Fibroblast of peridontal ligament (primary cell): ENCODE results near the gene SH2D3A.
"Not testable (repeated sequence)": the region's sequence is repeated elsewhere in the genome, so short reads cannot be mapped to it uniquely, and the experiment has no call there.

Experiments
- DNase-seq: peaks from one replicate; pipeline ENCODE4 v3.0.0-alpha.2; 2010; ENCODE audit errors: extremely low read depth

SH2D3A gene

DNA sequence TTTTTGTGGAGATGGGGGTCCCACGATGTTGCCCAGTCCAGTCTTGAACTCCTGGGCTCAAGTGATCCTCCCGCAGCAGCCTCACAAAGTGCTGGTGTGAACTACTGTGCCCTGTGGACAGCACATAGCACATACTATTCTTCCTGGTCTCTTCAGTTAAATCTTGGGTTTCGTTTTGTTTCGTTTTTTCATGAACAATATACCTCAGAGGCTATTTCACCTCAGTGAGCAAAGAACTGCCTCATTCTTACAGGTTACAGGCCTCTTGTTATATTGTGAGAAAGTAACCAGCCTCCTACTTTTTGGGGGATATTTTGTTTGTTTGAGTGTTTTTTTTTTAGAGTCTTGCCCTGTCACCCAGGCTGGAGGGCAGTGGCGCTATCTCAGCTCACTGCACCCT, 45.5 kb downstream of the SH2D3A start:
- no peak for DNase-seq

DNA sequence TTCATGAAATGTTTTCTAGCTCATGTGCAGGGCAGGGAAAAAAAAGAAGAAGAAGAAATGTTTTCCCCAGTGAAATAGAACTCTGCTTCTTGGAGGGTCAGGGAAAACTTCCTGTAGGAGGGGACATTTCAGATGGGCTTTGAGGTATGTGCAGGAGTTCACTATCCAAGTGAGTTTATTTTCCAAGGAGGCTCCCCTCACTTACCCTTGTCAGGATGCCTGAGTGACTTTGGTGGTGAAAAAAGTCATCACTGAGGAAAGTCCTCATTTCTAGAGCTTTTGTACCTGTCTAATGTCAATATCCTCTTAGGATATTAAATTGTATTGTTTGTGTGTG, 46.1 kb downstream of the SH2D3A start:
- no peak for DNase-seq

DNA sequence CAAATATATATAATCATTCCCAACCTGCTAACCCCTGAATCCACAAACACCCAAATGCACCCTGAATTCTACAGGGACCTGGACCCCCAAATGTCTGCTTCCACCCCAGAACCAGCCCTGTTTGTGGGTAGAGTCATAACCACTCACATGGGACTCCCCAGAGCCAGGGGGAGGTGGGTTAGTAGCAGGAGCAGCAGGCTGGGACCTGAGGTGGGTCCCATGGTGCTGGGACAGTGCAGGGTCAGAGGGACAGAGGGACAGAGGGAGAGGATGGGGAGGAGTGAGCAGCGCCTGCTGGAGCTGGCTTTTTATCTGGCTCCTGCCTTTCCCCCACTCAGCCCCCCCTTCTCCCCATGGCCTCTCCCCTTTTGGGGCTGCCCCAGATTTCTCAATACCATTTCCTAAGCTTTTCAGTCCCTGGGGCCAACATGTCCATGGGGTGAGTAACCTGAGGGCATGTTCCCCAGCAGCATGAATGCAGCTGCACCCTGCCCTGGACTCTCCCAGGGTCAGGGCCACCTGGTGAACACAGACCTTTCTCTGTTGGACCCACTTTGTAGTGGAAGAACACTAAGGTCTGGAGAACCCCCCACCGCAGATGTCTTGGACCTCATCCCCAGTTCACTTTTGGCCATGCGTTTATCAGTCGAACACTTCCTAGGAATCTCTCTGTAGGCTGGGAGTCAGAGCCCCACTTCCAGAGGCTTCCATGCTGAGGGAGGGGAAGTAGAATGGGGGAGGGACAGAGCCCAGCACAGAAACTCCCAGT, 46.7 kb downstream of the SH2D3A start, which contains the start of gene C3:
Gene C3 (minus strand): TSS at position 282 of the 769 bp plus-strand sequence. CDS start 61 bp downstream, at position 221.
- DNase-seq: peak; percentile 59

DNA sequence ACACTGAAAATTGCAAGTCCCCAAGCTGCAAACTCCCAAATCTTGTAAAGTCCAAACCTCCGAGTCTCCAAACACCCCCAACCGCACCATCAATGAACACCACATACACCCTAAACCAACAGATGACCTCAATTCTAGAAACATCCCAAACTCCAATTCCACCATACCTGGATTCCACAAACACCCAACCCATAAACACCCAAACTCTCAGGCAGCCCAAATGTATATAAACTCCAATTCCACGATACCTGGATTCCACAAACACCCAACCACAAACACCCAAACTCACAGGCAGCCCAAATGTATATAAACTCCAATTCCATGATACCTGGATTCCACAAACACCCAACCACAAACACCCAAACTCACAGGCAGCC, 47.3 kb downstream of the SH2D3A start:
- DNase-seq: no peak

DNA sequence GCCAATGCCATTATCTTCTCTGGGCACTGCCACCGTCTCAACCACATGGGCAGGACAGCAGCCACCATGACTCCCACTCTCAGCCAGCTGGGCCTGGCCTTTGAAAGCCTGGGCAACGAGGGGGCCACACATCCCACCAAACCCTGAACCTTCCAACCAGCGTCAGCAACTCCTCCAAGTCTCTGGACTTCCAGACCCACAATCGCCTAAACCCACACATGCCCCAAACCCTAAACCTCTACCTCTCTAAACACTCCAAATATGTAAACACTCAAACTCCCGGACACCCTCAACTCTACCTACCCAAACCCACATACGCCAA, 47.7 kb downstream of the SH2D3A start:
- no peak for DNase-seq

DNA sequence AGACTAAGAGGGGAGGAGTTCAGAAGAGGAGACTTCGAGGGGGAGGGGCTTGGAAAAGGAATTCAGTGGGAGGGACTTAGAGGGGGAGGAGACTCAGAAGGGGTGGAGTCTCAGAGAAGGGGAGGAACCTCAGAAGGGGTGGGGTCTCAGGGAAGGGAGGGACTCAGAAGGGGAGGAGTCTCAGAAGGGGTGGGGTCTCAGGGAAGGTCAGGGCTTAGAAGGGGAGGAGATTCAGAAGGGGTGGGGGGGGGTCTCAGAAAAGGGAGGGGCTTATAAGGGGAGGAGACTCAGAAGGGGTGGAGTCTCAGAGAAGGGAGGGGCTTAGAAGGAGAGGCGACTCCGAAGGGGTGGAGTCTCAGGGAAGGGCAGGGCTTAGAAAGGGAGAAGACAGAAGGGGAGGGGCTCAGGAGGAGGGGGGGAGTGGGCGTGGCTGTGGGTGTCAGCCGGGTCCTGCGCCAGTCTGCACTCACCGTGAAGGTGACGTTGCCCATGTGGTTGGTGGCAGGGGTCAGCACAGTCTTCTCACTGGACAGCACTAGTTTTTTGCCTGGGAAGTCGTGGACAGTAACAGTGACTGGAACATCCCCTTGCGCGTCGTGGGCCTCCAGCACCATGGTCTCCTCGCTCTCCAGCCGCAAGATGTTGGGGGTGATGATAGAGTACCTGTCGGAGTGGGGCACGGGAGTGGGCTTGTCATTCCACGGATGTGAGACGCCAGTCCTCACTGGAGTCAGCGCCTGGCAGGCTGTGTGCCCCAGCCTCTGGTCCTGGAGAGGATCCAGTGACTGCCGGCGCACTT, 48.3 kb downstream of the SH2D3A start:
- DNase-seq: no peak

DNA sequence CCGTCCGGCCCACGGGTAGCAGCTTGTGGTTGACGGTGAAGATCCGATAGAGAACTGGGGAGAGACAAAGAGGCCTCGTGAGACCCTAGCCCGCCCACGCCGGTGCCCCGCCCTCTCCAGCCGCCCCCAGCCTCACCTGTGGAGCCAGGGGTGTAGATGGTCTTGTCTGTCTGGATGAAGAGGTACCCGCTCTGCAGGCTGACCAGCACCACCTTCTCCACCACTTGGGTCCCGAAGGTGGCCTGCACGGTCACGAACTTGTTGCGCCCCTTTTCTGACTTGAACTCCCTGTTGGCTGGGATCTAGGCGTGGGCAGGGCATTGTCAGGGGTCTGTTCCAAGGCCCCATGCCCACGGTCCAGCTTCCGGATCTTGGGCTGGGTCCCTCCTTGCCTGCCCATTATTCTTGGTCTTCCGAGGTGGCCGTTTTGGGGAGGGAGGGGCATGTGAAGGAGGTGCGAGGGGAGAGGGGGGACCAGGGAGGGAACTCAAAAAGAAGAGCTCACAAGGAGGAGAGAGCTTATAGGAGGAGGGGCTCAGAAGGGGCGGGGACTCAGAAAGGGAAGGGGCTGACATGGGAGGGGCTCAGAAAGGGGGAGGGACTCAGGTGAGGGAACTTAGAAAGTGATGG, 49.0 kb downstream of the SH2D3A start:
- DNase-seq: no peak

DNA sequence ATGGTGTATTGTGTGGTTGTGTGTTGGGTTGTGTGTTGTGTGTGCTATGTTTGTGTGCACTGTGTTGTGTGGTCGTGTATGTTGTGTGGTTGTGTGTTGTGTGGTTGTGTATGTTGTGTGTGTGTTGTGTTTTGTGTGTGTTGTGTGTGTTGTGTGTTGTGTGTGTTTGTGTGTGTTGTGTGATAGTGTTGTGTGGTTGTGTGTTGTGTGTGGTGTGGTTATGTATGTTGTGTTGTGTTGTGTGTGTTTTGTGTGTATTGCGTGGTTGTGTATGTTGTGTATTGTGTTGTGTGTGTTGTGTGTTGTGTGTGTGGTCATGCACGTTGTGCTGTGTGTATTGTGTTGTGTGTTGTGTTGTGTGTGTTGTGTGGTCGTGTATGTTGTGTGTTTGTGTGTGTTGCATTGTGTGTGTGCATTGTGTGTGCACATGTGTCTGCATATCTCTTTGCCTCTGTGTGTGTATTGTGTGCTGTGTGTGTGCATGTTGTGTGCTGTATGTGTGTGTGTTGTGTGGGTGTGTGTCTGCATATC, 49.7 kb downstream of the SH2D3A start:
- DNase-seq: no peak

DNA sequence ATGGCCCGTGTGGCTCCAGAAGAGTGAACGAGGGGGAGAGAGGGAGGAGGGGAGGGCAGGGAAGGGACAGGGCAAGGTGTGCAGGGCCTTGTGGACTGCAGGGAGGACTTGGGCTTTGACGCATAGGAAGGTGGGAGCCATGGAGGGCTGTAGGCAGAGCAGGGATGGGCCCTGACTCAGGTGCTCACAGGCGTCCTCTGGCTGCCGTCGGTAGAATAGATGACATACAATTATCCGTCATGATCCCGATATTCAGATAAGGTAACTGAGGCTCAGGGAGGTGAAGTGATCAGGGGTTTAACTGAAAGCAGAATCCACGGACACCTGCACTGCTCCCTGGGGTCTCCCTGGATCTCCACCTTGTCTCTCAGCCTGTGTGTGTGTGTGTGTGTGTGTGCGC, 50.2 kb downstream of the SH2D3A start:
- no peak for DNase-seq

DNA sequence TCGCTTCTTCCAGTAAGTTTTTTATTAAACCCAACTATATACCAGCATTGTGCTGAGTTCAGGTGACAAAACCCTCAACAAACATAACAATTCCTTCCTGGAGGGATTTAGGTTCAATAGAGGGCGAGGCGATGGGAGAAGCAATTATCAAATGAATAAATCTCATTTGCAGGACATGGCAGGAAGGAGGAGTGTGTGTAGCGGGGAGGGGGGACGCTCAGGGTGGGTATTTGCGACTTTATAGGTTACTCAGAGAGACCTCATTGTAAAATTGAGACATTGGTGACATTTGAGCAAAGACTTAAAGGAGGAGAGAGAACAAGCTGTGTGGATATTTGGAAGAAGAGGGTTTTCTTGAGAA, 50.6 kb downstream of the SH2D3A start:
- no peak for DNase-seq

DNA sequence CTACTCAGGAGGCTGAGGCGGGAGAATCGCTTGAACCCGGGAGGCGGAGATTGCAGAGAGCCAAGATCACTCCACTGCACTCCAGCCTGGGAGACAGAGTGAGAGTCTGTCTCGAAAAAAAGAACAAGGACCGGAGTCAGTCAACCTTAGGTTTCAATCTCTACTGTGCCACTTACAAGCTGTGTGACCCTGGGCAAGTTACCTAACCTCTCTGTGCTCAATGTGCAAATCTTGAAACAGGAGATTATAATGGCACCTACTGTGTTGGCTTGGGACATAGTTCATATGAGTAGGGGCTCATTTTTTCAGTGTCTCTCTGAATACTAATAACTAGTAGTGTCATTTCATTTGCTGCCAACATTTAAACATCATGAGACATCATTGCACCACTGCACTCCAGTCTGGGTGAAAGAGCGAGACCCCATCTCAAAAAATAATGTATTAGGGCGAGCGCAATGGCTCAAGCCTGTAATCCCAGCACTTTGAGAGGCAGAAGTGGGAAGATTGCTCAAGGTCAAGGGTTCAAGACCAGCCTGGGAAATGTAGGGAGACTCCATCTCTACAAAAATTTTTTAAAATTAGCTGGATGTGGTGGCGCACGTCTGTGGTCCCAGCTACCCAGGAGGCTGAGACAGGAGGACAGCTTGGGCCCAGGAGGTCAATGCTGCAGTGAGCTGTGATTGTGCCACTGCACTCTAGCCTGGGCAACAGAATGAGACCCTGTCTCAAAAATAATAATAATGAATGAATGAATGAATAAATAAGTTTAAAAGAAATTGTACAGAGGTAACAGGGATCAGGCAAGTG, 52.3 kb downstream of the SH2D3A start:
- DNase-seq: no peak

DNA sequence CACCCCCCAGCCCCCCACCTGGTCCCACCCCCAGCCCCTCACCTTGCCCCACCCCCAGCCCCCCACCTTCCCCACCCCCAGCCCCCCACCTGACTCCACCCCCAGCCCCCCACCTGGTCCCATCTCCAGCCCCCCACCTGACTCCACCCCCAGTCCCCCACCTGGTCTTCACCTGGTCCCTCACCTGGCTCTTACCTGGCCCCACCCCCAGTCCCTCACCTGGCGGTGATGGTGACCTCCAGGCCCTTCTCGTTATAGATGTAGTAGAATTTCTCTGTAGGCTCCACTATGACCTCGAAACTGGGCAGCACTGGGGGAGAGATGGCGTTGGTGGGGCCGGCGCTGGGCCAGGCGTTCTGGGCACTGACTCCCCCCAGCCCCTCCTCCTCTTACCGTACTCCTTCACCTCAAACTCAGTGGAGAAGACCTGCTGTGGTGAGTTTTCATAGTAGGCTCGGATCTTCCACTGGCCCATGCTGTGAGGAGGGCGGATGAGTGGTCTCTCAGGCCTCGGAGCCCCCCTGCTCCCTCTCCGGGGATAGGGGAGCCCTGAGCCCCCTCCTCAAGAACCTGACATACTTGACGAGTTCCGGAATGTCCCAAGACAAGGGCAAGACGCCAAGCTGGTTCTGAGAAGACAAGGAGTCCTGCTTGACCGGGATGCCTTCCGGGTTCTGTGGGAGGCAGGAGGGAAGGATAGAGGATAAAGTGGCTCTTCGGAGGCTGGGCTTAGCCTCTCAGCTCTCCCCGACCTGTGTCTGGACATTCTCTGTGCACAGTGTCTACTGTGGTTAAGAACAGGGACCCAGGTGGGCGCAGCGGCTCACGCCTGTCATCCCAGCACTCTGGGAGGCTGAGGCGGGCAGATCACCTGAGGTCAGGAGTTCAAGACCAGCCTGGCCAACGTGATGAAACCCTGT, 53.2 kb downstream of the SH2D3A start:
- DNase-seq: no peak

DNA sequence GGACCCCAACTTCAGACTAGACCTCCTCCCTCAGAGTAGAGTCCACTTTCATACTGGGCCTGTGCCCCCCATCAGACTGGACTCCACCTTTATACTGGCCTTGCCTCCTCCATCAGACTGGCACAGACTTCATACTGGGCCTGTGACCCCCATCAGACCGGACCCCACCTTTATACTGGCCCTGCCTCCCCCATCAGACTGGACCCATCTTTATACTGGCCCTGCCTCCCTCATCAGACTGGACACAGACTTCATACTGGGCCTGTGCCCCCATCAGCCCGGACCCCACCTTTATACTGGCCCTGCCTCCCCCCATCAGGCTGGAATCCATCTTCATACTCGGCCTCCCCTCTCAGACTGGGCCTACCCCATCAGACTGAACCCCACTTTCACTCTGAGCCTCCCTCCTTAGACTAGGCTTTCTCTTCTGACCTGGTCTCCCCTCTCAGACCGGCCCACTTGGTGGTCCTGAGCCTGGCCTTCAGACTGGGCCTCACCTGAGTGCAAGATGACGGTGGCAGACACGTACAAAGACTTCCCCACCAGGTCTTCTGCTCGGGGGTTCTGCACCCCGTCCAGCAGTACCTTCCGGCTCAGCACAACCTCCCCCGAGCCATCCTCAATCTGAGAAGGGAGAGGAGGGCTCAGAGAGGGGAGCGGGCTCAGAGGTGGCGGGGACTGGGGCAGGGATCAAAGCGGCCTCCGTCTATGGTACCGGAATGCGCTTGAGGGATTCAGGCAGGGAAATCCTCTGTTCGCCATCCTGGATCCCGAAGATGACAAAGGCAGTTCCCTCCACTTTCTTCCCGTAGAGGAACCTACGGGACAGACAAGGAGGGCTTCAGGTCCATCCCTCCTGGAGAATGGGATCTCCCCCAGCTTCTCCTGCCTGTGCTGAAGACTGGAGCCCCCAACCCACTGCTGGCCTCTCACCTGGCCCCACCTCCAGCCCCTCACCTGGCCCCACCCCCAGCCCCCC, 54.3 kb downstream of the SH2D3A start:
- DNase-seq: no peak

DNA sequence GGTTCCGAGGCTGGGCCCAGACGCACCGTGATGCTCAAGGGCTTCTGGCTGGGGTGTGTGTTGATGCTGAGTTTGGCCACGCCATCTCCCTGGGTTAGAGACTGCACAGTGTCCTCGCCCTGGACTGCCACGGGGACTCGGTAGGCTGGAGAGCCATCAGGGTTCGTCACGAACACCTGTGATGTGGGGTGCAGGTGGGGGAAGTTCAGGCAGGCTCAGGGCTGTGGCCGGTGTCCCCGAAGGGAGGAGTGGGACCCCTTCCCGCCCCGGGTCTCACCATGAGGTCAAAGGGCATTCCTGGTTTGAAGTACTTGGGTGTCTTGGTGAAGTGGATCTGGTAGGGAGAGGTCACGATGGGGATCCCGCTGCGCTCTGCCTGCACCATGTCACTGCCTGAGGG, 55.0 kb downstream of the SH2D3A start:
- DNase-seq: no peak

DNA sequence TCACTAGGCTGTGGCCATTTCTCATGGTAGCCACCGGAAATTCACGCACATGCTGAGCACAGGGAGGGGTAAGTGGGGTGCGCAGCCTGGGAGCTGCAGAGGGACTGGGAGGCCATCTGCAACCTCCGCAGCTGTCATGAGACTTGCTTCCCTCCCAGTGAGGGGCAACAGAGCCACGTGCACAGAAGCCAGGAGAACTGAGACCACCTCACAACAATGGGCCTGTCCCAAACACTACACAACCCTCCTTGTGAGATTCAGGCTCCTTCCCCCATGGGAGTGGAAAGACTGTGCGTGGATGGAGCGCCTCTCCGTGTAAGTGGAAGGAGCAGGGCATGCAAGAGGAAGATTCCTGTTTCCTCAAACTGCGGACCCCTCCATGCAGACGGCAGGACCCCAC, 55.6 kb downstream of the SH2D3A start:
- no peak for DNase-seq

DNA sequence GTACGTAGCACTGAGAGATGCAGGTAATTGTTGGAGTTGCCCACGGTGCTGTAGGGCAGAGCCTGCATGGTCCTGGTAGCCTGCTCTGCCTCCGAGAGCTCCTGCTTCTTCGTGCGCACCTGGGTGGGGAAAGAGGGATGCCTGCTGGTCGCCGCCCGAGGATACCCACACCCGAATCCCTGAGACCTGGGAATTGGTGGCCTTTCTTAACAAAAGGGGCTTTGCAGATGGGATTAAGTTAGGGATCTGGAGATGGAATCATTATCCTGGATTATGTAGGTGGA, 56.2 kb downstream of the SH2D3A start:
- DNase-seq: no peak

DNA sequence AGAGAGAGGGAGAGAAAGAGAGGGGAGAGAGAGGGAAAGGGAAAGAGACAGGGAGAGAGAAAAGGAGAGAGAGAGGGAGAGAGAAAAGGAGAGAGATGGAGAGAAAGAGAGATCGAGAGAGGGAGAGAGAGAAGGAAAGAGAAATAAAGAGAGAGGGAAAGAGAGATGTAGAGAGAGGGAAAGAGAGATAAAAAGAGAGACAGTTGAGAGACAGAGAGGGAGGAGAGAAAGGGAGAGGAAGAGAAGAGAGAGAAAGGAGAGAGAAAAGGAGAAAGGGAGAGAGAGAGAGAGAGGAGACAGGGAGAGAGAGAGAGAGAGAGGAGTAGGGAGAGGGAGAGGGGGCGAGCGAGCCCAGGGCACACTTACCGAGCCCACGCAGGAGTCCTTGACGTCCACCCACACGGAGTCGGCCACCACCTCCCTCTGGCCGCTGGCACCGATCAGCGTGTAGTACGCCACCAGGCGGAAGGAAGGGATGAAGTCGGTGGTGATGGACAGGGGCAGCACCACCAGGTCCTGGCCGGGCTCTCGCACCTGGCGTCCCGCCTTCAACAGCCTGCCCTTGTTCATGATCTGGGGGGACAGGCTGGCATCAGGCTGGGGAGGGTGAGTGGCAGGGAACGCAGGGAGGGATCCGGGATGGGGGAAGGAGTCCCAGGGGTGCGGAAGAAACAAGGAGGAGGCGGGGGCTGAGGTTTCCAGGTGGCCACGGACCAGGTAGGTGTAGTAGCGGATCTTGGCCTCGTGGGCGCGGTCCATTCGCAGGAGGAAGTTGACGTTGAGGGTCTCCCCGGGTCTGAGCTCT, 56.8 kb downstream of the SH2D3A start:
- DNase-seq: no peak

DNA sequence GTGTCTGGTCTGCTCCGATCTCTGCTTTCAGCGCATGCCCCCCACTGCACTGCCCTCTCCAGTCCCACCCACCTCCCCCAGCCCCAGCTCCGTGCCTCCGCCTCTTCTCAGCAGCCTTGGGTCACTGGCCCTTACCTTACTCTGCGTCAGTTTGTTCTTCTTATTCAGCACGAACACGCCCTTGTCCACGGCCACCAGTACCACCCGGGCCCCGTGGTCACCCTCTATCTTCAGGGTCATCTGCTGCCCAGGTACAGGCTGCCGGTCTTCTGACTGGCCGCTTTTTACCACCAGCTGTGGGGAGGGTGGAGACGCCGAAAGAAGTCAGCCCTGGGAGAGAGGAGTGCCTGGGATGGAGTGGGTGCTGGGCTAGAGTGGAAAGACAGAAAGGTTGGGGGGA, 57.7 kb downstream of the SH2D3A start:
- DNase-seq: no peak

DNA sequence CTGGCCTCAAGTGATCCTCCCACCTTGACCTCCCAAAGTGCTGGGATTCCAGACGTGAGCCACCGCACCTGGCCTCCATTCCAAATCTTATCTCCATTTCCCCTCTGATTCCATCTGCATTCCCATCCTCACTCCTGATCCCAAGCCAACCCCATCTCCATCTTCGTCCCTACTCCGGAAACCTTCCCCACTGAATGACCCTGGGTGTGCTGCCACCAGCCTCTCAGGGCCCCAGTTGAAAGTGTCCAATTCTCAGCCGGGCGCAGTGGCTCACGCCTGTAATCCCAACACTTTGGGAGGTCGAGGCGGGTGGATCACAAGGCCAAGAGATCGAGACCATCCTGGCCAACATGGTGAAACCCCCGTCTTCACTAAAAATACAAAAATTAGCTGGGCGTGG, 58.3 kb downstream of the SH2D3A start:
- DNase-seq: not testable (repeated sequence)
